Measurements from ENCODE around the gene SLC15A4. TPM values are rescaled to one million over a fixed set of nuclear protein-coding genes. Genes with fewer than 3 reads are reported as not detected.

SLC15A4 gene
- total RNA-seq, 4 donors from 2014 or later, result 32.6 to 44.2 (median 39.7) TPM

DNA sequence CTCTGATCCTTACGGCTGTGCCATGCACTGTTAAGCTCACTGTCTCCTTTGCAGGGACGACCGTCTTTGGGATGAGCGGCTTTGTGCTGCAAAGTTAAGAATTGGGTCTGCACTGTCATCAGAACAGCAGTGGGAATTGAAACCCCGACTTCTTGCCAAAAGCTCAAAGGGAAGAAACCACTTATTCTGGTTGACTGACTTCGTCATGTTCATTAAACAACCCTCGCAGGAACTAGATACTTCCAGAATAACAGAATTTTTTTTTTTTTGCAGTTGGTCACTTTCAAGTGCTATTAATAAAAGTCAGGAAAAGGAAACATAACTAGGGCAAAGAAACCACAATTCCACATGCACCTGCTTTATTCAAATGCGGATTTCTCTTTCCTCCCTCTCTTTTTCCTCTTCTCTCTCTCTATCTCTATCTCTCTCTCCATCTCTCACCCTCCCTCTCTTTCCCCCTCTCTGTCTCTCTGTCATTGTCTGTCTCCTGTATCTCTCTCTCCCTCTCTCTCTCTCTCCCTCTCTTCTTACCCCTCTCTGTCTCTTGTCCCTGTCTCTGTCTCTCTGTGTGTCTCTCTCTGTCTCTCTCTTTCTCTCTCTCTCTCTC lies 17.2 kb upstream of the SLC15A4 start:
- TF ChIP-seq, protein P1, sequence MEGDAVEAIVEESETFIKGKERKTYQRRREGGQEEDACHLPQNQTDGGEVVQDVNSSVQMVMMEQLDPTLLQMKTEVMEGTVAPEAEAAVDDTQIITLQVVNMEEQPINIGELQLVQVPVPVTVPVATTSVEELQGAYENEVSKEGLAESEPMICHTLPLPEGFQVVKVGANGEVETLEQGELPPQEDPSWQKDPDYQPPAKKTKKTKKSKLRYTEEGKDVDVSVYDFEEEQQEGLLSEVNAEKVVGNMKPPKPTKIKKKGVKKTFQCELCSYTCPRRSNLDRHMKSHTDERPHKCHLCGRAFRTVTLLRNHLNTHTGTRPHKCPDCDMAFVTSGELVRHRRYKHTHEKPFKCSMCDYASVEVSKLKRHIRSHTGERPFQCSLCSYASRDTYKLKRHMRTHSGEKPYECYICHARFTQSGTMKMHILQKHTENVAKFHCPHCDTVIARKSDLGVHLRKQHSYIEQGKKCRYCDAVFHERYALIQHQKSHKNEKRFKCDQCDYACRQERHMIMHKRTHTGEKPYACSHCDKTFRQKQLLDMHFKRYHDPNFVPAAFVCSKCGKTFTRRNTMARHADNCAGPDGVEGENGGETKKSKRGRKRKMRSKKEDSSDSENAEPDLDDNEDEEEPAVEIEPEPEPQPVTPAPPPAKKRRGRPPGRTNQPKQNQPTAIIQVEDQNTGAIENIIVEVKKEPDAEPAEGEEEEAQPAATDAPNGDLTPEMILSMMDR (IDR thresholded peaks at IDR 0.05; ENCODE audit: low read depth), result no peak

DNA sequence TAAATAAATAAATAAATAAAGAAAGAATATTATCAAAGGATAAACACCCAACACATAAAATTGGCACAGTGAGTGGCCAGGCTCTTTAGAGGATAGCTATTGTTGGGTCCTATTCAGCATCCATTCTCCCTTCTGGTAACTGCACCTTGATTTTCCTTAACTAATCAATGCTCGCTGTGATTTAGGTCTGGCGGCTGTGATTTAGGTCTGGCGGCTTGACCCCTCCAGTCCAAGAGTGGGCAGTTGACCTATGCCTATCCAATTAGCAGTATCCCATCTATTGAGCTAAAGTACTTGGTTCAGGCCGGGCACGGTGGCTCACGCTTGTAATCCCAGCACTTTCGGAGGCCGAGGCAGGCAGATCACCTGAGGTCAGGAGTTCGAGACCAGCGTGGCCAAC lies 9.7 kb upstream of the SLC15A4 start:
- TF ChIP-seq, protein P1 (IDR thresholded peaks at IDR 0.05; ENCODE audit: low read depth), result no peak

DNA sequence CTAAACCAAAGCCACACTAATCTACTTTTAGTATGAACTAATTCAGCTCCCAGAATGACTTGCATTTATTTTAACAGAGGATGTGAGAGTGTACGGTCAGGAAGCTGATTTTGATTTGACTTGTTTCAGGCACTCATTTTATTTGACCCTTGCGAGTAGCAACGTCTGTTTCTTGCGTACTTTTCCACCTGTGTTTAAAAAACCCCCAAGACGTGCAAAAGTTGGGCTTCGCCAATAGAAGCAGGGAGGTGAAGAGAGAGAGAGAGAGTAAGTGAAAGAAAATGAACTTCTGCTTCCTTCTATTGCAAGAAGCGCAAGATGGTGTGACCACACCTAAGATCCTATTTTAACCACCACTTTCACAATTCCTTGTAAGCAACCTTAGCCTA lies 6.7 kb upstream of the SLC15A4 start:
- TF ChIP-seq, protein P1 (IDR thresholded peaks at IDR 0.05; ENCODE audit: low read depth), result no peak

DNA sequence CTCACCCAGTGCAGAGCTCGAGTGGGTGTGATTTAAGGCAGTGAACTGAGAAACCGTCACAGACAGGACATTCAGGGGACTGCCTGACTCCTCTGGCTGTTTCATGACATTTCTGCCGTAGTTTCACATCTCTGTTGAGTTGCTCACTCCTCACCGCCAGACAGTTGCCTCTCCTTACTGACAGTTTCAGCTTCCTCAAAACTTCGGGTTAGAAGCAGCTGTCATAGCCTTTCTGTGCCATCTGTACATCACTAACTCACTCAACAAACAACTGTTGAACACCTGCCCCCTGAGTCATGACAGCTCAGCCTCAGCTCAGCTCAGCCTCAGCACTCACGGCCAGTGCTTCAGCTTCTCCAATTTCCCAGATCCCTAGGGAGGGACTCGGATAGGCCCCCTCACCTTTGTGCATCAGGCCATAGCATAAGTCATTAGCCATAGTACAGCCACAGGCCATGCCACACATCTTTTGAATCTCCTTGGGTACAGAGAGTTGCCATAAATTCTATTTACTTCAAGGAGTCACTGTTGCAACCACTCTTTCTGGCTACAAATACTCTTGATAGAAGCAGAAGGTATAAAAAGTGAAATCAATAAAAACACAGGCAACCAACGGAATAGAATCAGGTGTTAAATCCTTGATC lies 6.2 kb upstream of the SLC15A4 start:
- TF ChIP-seq, protein P1 (IDR thresholded peaks at IDR 0.05; ENCODE audit: low read depth), result no peak

DNA sequence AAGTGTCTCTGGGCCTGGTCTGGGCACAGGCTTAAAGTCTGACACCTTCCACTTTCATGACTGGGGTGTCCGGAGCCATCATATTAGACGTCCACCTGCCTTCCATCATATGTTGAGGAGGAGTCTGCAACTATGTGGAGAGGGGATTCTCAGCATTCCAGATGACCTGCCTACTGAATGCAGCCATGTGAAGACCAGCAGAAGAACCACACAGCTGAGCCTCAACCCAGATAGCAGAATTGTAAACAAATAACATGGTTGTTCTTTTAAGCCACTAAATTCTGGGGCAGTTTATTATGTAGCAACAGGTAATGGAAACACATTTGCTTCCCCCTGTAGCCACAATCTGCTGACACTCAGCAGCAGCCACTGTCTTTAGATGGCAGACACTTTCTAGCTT lies 4.0 kb upstream of the SLC15A4 start:
- TF ChIP-seq, protein P1 (IDR thresholded peaks at IDR 0.05; ENCODE audit: low read depth), result no peak

DNA sequence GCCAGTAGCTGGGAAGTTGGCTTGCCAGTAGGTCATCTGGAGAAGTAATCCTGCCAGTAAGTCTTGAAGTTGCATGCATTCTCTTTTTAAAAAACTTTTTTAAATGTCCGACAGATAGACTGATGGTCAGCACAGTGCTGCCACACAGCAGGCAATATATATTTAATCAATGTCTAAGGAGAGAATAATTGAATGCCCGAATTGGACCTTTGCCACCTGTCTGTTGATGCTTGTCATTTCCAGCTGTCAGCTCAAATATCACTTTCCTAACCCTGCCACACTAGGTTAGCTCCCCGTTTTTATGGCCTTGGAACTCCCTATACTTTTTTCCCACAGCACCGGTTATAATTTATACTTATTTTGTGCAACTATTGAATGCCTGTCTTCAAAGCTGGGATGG lies 2.1 kb upstream of the SLC15A4 start:
- TF ChIP-seq, protein P1 (IDR thresholded peaks at IDR 0.05; ENCODE audit: low read depth), result no peak

DNA sequence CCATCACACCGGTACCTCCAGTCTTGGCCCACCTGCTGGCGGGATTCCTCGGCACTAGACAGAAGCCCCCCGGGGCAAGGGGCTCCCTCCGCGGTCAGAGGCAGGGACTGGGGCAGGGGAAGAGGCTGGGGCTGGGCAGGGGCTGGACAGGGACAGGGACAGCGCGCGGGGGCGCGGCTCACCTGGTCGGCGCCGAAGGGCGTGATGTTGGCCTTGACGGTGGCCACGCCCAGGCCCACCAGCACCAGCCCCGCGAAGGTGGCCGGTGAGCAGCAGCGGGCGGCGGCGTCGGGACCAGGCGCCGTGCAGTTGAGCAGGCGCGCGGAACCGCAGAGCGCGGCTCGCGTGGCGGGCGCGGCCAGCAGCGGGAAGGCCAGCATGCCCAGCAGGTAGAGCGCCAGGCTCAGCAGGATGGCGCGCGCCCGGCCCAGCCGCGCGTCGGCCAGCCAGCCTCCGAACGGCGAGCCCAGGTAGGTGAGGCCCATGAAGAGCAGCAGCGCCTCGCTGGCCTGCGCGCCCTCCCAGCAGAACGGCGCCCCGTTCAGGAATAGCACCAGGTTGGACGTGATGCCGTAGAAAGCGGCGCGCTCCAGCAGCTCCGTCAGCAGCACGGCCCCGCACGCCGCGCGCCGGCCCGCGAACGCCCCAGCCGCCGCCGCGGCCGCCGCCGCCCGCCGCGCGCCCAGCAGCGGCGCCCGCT lies 392 bp downstream of the SLC15A4 start:
- TF ChIP-seq, protein P1 (IDR thresholded peaks at IDR 0.05; ENCODE audit: low read depth), result no peak
